Fibroblast of gingiva (primary cell): ENCODE data around the gene GDAP2.

Experiments used
- DNase-seq: peaks from one replicate; pipeline ENCODE4 v3.0.0-alpha.2; 2011; ENCODE audit warnings: low read depth

GDAP2 gene

DNA sequence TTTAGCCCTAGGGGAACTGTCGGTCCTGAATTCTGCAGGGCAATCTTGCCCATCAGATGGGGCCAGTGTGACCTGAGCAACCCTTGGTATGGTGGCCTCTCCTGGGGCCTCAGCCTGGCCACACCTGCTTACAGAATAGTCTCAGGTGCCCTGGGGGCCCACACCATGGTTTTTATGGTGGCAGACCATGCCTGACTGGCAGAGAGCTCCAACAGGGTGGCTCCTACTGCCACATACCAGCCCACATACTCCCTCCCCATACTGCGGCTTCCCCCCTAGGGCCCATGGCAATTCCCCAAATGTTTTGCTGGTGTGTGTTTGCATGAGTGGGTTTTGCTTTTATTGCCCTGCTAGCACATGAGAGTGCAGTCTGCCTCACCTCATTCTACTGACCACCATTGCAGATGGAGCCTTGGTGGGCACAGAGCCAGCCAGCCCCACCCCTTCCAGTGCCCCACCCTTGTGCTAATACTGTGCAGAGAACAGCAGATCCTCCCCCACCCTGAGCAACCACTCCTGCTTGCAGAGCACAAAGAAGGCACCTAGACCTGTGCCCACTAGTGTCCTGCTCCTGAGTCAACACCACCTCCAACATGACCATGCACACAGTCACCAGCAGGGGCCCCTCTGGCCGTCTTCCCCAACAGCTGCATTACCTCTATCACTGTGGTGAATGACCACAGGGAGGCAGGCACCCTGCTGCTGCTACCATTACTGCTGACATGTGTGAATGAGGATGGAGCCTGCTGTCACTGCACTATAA is 86.8 kb downstream of the GDAP2 start:
- DNase-seq = no peak

DNA sequence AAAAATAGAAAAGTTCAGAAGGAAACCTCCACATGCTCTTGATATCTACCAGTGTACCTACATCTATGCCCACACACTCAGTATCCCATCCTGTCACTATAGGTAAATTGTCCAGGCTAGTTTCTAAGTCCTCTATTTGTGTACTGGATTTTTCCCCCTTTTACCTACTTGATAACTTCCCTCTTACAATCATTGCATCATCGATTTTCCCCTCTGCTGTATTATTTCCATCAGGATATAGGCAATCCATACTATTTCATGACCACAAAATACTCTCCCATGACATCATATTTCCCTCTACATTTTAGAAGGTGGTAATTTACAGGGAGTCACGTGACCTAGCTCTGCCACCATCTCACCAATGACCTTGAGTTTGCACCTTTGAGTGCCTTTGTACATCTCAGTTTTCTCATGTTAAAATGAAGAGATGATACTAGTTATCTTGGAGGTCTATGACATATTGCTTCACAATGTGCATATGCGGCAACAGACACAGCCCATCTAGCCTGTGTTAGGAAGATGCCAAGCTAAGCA is 88.2 kb downstream of the GDAP2 start:
- no peak for DNase-seq

DNA sequence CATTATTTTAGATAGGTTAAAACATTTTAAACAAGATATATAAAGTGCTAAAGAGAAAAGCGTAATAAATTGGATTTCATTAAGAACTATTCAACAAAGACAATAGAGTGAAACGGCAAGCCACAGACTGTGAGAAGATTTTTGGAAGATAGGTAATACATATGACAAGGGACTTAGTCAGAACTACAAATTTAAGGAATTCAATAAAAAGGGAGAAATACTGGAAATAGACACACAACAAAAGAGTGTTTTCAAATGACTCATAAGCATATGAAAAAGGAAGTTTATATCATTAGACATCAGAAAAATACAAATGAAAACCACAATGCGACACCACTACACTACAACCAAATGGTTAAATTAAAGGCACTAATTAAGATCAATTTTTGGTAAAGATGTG is 90.5 kb downstream of the GDAP2 start:
- DNase-seq = peak; percentile 32

DNA sequence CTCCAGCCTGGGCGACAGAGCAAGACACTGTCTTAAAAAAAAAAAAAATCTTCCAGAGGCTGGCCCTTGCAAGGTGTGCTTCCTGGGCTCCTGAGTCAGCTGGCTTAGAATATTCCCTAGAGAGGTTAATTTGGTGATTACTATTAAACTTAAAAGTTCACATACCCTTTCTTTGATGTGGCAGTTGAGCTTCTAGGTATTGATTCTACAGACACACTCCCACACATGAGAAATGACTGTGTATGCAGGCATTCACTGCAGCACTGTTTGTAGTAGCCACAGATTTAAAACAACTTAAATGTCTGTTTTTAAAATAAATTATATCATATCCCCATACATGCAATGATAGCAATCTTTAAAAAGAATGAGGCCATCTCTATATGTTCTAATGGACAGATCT is 93.4 kb downstream of the GDAP2 start:
- DNase-seq = no peak

DNA sequence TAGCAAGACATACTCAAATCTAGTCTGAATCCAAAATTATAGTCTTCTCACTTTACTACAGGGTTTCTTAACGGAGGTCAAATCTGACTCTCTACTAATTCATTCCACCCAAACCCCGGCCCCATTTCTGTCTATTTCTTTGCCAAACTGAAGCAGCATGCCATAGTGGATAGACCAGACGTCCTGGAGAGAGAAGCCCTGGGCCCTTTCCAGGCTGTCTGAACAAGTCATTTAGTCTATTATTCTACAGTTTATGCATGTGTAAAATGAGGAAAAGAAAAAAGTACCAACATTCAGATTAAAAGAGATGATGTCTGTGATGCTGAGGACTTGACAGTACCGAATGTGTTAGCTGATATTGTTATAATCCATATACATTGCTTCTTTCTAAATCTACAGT is 95.0 kb downstream of the GDAP2 start:
- DNase-seq = no peak

DNA sequence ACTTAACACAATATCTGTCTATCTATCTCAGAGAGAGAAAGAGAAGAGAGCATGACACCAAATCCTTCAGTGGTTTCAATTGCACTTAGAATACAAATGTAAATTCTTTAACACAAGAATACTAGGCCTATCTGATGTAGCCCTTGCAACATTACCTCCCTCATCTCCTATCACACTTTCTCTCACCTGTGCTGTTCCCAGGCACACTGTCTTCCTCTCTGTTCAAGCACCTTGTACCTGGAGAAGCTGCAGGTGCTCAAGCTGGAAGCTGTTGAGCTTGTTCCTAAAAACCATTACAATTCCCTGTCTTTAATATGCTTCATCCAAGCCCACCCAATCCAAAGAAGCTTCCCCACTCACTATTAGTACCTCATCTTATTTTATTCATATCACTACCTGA is 97.0 kb downstream of the GDAP2 start:
- no peak for DNase-seq

DNA sequence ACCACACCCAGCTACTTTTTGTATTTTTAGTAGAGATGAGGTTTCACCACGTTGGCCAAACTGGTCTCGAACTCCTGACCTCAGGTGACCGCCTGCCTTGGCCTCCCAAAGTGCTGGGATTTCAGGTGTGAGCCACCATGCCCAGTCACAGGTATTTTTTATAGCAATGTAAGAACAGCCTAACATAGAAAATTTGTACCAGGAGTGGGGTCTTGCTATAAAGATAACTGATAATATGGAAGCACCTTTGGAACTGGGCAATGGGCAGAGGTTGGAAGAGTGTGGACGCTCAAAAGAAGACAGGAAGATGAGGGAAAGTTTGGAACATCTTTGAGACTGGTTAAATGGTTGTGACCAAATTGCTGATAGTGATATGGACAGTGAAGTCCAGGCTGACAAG is 99.2 kb downstream of the GDAP2 start:
- DNase-seq = no peak

DNA sequence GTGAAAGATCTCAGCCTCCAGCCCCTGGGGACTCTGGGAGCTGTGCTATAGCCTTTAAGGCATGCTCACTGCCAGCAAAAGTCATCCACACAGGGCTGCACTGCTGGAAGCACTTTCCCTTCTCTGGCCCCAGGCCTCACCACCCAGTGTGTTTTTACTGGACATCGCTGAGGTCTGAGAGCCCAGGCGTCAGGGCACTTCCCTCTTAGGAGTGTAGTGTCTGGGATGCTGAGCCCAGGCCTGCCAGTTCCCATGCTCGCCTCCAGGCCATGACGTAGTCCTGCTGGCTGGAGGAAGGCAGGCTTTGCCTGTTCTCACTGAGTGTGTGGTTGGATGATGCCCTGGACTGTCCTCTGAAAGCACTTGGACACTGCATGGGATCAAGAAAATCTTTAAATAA is 101.2 kb downstream of the GDAP2 start:
- DNase-seq = peak; percentile 91

DNA sequence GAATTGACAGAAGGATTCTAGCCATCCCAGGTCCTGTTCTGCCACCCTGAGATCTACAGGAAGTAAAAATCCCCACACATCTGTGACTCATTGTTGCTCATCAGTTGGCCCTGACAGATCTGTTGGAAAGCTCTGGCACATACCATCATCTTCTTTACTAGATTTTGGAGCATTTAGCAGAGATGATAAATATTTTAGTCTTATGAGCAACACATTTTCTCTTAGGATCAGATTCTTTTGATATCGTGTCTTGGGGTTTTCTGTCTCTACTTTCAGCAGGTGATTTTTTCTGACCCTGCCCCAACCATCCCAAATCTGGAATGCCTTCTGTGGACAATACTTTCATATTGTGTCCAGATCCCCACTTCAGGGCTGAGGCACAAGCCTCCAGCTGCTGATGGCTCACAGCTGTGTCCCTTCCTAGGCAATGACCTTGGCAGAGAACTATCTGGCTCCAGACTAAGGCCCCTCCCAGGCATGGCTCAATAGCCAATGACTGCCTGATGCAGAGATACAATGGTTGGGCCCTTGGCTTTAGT is 102.8 kb downstream of the GDAP2 start:
- DNase-seq = peak; percentile 80

DNA sequence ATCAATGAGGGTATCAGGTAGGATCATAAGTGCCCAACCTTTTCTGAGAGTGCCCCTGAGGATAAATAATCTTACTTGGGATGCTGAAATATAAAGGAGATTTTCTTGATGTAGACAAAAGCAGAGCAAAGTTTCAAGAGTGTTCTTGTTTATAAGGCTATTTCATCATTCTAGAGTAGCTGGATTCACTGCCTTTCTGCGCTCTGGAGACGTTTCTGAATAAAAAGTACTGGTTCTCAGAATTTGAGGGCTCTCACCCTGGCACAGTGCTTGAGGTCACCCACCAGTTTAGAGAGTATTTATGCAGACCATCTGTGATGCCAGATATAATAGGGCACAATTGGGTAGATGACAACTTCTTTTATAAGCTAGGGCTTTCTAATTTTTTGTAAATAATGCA is 103.3 kb downstream of the GDAP2 start:
- DNase-seq = no peak

DNA sequence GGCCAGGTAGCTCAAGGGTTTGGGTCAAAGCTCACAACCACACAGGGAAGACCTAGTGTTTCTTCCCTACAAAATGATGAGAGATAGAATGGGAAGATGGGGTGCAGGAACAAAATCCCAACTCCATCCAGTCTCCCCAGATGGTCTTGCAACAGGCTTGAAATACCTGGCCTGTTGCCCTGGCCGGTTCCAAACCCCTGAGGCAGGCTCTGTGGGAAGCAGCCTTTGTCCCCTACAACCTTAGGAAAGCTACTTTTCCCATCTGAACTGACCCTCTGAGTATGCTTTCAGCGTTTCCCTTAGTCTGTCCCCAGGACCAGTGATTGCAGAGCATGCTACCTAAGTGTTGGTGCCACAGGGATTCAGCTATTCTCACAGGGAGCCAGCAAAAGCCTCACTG is 104.0 kb downstream of the GDAP2 start:
- DNase-seq = peak; percentile 42

DNA sequence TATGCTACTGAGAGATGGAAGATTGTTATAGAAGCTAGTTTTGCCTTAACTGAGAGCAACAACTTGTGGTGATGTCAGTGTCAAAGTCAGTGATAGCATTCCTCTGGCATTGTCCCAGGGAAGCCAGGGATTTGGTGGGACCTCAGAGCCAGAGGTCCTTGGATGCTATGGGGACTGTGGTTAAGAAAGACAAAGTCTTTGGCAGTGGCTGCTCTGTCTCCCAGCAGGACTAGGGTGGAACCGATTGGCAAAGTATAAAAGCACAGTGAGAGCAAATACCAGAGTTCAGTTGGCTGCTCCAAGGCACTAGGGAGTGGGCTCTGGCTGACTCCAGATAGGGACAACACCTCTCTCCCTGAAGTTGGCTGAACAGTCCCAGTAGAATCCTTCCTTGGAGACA is 104.8 kb downstream of the GDAP2 start:
- DNase-seq = no peak

DNA sequence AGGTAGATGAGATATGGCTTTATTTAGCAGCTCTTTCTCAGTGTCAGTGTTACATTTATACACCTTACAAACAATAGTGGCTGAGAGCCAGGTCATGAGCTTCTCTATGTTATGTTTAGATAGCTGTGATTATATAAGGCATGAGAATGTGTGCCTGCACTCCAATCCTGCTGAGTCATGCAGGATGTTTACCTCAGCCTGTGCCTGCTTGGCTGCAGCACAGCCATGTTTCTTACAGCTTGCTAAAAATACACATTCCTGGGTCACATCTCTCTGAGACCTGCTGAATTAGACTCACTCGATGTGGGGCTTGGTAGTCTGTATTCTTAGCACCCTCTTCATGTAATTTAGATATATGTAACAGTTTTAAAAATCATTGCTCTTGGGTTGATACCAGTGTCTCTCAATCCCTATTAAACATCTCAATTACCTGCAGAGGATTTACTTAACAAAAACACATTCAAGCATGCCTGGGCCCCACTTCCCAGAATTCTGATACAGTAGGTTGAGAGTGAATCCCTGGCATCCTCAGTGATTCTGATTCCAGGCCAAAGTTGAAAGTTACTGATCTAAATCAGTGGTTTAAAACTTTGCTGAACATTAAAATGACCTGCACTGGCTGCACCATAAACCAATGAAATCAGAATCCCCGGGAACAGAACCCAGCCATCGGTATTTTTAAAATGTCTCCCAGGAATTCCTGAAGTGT is 107.5 kb downstream of the GDAP2 start:
- DNase-seq = peak; percentile 80

DNA sequence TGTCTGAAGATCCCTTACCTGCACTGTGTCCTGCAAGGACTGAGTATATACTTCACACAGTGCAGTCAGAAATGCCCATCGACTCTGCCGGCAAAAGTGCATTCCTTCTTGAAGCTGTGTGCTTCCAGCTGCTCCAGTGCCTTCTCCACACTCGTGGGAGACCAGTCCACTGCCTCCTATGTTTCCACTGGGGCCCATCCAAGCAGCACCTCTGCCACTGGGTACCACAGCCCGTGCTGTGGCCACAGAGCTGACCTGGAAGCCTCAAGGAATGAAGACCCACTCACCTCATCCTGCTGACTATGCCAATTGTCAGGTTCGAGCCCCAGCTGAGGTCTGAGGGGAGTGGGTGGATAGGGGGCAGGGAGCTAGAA is 108.1 kb downstream of the GDAP2 start:
- no peak for DNase-seq

DNA sequence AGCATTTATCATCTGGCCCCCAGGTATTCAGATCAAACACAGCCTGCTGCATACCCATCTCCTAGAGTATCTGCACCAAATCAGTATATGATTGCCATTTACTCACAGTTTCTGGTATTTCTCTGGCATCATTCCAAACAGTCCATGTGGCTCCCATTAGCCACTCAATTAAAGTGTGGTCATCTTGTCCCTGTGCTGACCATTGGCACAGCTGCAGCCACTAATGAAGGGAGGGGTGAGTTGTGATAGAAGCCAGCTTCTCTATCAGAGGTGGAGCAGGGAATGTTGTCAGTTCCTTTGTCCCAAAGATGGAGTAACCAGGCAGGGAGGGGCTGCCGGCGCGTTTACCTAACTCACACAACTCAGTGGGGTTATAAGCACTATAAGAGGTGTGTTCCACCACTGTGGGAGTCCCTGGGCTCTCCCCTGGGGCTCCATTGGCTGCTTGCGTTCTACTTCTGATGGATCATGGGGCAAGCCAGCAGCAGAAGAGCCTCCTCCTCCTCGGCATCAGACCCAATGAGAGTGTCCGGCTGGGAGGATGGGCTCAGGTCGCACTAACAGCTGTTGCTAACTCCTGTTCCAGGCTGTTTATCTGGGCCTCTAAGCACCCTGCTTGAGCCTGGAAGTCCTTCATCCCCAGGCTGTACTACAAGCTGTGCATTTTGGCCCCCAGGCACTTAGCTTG is 108.6 kb downstream of the GDAP2 start:
- peak; percentile 39 for DNase-seq

DNA sequence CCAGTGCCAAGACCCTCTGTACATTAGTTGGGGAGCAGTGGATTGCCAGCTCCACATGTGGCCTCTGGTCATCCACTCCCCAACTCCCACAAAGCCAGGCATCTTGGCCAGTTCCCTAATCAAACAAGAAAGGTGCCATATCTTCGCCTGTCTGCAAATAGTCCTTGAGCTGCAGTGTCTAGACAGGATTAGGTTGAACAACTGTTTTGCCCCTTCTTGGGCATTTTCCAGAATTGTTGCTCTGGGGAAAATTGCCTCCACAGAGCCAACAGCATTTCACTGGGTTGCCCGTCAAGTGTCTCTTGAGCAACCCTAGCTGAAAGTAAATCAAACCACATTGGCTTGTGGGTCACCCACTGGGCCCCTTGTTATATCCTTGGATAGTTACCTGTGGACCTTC is 109.3 kb downstream of the GDAP2 start:
- no peak for DNase-seq

DNA sequence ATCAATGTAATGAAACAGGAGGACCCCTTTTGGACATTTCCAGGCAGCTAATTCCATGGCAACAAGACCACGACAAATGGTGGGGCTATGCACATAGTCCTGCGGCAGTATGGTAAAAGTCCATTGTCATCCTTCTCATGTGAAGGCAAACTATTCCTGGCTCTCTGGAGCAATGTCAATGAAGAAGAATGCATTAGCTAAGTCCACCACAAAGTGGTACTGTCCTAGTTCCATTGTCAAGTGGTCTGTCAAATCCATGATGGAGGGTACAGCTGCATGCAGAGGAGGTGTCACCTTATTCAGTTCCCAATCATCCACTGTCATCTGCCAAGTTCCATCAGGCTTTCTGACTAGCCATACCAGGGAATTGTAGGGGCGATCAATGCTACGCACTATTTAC is 110.1 kb downstream of the GDAP2 start:
- DNase-seq = no peak

DNA sequence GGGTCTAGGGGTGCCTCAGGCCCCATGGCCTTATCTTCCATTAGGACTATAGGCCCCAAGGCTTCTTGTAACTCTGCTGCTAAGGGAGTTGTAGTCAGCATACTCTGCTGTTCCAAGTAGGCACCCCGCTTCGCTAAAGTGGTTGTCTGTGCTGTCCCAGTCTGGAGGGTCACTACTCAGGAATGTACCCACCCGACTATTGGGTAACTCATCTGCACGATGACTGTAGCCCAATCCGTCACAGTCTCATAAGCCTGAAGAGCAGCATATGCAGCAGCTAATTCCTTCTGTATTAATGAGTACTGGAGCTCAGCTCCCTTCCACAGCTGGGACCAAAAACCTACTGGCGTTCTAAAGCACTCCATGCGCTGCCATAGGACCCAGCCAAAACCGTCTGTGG is 111.0 kb downstream of the GDAP2 start:
- no peak for DNase-seq

DNA sequence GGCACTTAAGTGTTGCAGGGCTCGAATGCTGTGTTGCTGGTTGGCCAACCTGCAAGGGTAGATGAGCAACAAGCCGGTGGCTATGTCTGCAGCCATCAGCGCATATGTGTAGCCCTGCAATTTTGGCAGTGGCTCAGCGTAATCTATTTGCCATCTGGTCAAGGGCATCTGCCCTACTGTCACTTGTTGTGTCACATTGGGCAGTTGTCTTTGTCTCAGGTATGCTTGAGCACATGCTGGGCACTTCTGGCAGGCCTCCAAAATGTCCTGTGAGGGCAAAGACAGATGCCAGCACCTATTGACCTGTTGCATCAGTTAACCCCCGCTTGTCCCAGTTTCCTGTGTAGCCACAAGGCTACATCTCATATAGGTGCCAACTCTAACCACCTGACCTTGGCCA is 111.8 kb downstream of the GDAP2 start:
- no peak for DNase-seq

DNA sequence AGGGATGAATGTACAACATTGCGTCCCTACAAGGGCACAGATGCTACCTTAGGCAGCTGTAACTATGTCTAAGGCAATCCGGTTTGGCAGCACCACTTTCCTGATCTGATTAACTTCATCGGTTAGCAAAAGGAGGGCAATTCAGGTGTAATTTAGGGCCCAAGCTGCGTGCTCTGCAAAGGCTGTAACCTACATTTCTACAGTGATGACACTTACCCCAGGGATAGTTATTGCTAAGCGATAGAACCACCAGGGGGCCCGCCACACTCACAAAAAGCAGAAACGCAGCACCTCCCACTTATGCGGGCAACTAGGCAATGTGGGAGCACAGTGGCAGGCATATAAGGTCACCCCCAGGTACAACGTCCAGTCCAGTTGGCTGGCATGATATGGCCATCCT is 113.5 kb downstream of the GDAP2 start:
- no peak for DNase-seq

DNA sequence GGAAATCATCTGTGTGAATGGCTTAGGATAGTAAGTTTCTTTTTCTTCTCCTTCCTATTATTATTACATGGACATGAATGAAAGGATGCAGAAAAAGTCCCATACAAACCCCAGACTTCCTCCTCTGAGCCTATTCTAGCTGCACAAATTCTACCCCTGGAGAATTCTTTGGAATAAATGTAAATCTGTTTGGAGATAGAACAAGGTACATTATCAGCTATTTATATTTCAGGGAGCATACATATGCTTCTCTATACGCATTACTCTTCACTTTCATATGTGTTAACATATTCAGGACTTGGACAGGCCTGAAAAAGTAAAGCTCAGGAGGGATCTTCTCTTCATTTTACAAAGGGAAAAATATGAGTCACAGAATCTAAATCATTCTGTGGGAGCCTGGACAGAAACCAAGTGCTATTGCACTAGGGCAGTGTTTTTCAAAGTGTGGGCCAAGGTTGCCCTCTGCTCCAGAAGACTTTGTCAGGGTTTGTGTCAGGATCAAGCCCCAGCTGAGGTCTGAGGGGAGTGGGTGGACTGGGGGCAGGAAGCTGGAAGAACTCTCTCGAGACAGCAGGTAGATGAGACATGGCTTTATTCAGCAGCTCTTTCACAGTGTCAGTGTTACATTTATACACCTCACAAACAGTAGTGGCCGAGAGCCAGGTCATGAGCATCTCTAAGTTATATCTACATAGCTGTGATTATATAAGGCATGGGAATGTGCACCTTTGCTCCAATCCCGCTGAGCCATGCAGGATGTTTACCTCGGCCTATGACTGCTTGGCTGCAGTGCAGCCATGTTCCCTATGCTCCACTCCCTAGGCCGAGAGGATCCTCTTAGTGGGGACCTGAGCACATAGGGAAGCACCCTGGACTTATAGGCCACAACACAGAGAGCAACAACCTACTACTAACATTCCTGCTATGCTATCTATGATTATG is 114.3 kb downstream of the GDAP2 start:
- no peak for DNase-seq
